Dendritic cell treated with granulocyte-macrophage colony-stimulating factor and Interleukin-4, amounts not matched to agents 40 ng/mL and 50 ng/mL, for 4 days (primary cell): Measurements from ENCODE around the gene DFFB.

Experiments used
- H3K27ac Mint-ChIP-seq: one replicate; pipeline ENCODE4 v1.8.0; 2022; ENCODE audit warnings: mild to moderate bottlenecking, mixed read lengths
- H3K27me3 Mint-ChIP-seq: one replicate; pipeline ENCODE4 v1.8.0; 2022; ENCODE audit warnings: mild to moderate bottlenecking, mixed read lengths
- H3K36me3 Mint-ChIP-seq: one replicate; pipeline ENCODE4 v1.8.0; 2022; ENCODE audit warnings: low read depth, mixed read lengths
- H3K4me1 Mint-ChIP-seq: one replicate; pipeline ENCODE4 v1.8.0; 2022; ENCODE audit warnings: low read depth, mixed read lengths
- H3K4me3 Mint-ChIP-seq: one replicate; pipeline ENCODE4 v1.8.0; 2022; ENCODE audit warnings: mild to moderate bottlenecking, moderate library complexity, mixed read lengths
- H3K9me3 Mint-ChIP-seq: one replicate; pipeline ENCODE4 v1.8.0; 2022; ENCODE audit warnings: mixed read lengths
- intact Hi-C: fragments of 100-400 bp; cut with micrococcal nuclease; formaldehyde crosslinking; loops from one replicate; pipeline ENCODE4 v1.15.0; 2022

Gene DFFB

GRCh38 chr1:3931007-3931912 is 74.0 kb downstream of the DFFB start:
- H3K4me3 Mint-ChIP-seq = no peak overlapping the region
- intact Hi-C loops = no loop called here
- H3K27ac Mint-ChIP-seq = no peak overlapping the region
- no peaks in the 10 kb centered on the region for H3K4me1 Mint-ChIP-seq
- peaks cover 4% of the 10 kb centered on the region for H3K27me3 Mint-ChIP-seq
- H3K9me3 Mint-ChIP-seq = peaks cover 12% of the 10 kb centered on the region
- no peaks in the 10 kb centered on the region for H3K36me3 Mint-ChIP-seq

- Mint-ChIP-seq H3K4me3 (no peak overlapping the region), H3K4me1 (no peaks in the 10 kb centered on the region), H3K9me3 (peaks cover 23% of the 10 kb centered on the region), H3K36me3 (no peaks in the 10 kb centered on the region), H3K27me3 (peaks cover 4% of the 10 kb centered on the region), H3K27ac (no peak overlapping the region)
- intact Hi-C loops = no loop called here
Measured at GRCh38 chr1:3932156-3932919, 75.1 kb downstream of the DFFB start.
